HG02938 (cell line): ENCODE measurements around the gene ARFGAP1.
"Not testable (repeated sequence)": the region's sequence is repeated elsewhere in the genome, so short reads cannot be mapped to it uniquely, and the experiment has no call there.

Source experiments
- ATAC-seq: cut with Tn5 transposase; IDR thresholded peaks from one replicate; pipeline ENCODE4 v1.9.1; 2021; ENCODE audit warnings: mild to moderate bottlenecking, moderate library complexity; ENCODE audit not compliant: unreplicated experiment

The ARFGAP1 gene

GRCh38 chr20:63329331-63330083, 56.9 kb downstream of the ARFGAP1 start:
- ATAC-seq = no peak

DNA sequence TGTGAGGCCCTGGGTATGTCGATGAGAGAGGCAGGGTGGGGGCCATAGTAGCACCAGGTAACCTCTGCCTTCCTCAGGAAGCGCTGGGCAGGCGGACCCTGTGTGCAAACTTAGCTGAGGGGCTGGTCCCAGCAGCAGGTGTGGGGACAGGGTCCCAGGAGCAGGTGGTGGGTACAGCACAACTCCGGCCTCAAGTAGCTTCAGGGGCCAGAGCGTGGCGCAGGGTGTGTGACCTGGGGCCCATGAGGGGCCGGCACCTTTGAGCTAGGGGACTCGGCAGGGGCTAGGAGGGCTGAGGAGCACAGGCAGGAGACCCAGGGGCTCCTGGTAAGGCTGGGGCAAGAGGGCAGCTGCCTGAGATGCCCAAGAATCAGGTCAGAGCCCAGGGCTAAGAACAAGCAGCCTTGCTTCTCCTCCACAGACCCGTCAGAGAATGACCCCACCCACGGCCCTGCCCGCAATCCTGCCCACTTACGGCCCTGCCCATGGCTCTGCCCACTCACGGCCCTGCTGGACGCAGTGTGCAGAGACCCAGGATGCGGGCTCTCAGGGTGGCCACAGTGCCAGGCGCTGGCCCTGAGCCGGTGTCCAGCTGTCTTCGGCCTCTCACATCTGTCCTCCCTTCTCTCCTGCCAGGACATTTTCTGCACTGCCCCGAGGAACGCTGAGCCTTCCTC, 57.6 kb downstream of the ARFGAP1 start:
- no peak for ATAC-seq

- no peak for ATAC-seq
Observed at GRCh38 chr20:63330940-63331339, 58.3 kb downstream of the ARFGAP1 start.

GRCh38 chr20:63331741-63332400, 59.3 kb downstream of the ARFGAP1 start:
- no peak for ATAC-seq

GRCh38 chr20:63332488-63333240, 60.1 kb downstream of the ARFGAP1 start:
- no peak for ATAC-seq

DNA sequence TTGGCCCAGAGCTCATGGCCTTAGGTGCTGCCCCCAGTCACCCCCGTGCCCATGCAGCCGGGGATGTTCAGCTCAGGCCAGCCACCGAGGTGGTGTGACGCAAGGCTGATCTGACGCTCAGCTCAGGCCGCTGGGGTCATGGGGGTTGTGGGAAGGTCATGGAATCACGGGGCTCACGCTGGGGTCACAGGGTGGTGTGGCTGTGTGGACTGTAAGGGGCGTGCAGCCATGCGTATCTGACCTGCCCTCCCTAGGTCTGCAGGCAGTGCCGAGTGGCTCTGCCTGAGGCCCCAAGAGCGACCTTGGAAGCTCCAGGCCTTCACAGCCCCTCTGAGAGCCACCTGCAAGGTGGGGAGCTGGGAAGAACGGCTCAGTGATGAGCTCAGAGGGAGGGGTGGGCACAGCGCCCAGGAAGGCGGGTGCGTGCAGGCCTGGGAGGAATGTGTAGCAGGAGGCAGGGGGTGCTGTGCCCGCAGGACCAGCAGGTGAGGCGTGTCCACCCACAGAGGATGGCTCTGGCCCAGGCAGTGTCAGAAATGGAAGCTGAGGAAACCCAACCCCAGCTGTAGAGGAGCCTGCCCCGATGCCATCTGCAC, 60.7 kb downstream of the ARFGAP1 start:
- ATAC-seq = no peak

DNA sequence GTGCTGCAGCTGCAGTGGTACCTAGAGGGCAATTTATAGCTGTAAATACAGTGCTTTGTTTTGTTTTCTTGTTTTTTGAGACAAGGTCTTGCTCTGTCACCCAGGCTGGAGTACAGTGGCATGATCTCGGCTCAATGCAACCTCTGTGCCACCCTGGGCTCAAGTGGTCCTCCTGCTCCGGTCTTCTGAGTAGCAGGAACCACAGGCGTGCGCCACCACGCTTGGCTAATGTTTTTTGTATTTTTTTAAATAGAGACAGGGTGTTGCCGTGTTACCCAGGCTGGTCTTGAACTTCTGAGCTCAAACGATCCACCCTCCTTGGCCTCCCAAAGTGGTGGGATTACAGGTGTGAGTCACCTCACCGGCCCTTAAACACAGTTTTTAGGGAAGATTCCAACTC, 61.7 kb downstream of the ARFGAP1 start:
- ATAC-seq = no peak

- ATAC-seq = not testable (repeated sequence)
Observed at GRCh38 chr20:63335060-63335459, 62.4 kb downstream of the ARFGAP1 start.

GRCh38 chr20:63335711-63336110, 63.1 kb downstream of the ARFGAP1 start:
- ATAC-seq = no peak

DNA sequence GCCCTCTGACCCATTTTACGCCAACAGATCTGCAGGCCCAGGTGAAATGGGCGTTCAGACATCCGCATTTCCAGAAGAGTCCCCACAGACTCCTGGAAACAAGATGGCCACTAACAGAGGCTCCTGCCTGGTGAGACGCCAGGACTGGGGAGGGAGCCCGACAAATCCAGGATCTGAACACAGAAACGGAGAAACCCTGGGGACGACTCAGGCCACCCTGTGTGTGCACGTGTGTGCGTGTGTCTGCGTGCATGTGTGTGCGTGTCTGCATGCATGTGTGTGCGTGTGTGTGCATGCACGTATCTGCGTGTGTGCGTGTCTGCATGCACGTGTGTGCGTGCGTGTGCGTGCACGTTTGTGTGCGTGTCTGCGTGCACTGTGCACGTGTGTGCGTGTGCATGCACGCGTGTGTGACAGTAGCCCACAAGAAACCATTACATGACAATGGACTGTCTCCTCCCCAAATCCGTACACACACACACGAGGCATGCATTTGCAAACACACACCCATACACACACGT, 63.7 kb downstream of the ARFGAP1 start:
- ATAC-seq = no peak

DNA sequence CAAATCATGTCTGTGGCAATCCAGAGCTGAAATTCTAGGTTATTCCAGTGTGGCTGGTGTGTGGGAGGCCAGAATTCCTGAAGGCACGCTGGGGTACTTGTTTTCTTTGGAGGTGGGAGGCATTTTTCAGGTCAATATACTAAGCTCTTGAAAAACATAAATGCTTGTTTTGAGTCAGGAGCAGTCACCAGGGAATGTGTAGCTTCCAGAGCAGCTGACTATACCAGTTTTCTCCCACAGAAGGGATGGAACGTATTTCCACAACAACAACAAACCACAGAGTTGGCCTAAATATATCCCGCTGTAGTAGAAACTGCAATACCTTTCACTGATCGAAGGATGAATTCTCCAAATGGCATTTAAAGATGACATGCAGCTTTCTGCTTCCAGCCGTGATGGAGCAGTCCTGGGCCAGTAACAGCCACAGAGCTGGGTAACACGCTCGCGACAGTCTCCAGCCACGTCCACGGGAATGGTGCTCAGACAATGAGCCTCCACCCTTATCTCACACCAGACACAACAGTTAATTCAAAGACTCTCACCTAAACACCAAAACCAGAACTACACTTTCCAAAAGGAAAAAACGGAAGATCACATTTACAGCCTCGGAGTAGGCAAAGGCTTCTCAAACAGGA, 65.3 kb downstream of the ARFGAP1 start:
- no peak for ATAC-seq
